Activated CD4-positive, alpha-beta memory T cell treated with anti-CD3 and anti-CD28 coated beads for 36 hours (primary cell): ENCODE measurements around the gene AFF3. TPM values are rescaled to one million over a fixed set of nuclear protein-coding genes. Genes with fewer than 3 reads are reported as not detected.

Experiments used
- CTCF ChIA-PET: fragments of 350-600 bp; sonication (Branson Sonifier 250); formaldehyde crosslinking; loops from one replicate; lab custom pipeline; 2021; ENCODE audit warnings: antibody characterized with exemption, inconsistent platforms; lab: Charles Lee
- POLR2A ChIA-PET: fragments of 350-600 bp; sonication (Branson Sonifier 250); formaldehyde crosslinking; loops from one replicate; lab custom pipeline; 2021; ENCODE audit warnings: antibody characterized with exemption; lab: Charles Lee
- DNase-seq: peaks from one replicate; pipeline ENCODE4 v3.0.0-alpha.2; 2020
- H3K27ac Mint-ChIP-seq: one replicate; pipeline ENCODE4 v1.8.0; 2021; ENCODE audit warnings: mixed read lengths
- H3K27me3 Mint-ChIP-seq: one replicate; pipeline ENCODE4 v1.8.0; 2021; ENCODE audit warnings: mixed read lengths
- H3K36me3 Mint-ChIP-seq: one replicate; pipeline ENCODE4 v1.8.0; 2021; ENCODE audit warnings: mixed read lengths
- H3K4me1 Mint-ChIP-seq: one replicate; pipeline ENCODE4 v1.8.0; 2021; ENCODE audit warnings: low read depth, mixed read lengths
- H3K4me3 Mint-ChIP-seq: one replicate; pipeline ENCODE4 v1.8.0; 2021; ENCODE audit warnings: mild to moderate bottlenecking, mixed read lengths
- H3K9me3 Mint-ChIP-seq: one replicate; pipeline ENCODE4 v1.8.0; 2021; ENCODE audit warnings: mixed read lengths
- intact Hi-C: fragments of 100-400 bp; cut with micrococcal nuclease; formaldehyde crosslinking; loops from one replicate; pipeline ENCODE4 v1.15.1; 2023
- total RNA-seq, 2 experiments: library from RNA; stranded (reverse); gene quantifications; one replicate each; pipeline ENCODE4 v1.2.3, GENCODE V29; 2021

AFF3 gene, protein sequence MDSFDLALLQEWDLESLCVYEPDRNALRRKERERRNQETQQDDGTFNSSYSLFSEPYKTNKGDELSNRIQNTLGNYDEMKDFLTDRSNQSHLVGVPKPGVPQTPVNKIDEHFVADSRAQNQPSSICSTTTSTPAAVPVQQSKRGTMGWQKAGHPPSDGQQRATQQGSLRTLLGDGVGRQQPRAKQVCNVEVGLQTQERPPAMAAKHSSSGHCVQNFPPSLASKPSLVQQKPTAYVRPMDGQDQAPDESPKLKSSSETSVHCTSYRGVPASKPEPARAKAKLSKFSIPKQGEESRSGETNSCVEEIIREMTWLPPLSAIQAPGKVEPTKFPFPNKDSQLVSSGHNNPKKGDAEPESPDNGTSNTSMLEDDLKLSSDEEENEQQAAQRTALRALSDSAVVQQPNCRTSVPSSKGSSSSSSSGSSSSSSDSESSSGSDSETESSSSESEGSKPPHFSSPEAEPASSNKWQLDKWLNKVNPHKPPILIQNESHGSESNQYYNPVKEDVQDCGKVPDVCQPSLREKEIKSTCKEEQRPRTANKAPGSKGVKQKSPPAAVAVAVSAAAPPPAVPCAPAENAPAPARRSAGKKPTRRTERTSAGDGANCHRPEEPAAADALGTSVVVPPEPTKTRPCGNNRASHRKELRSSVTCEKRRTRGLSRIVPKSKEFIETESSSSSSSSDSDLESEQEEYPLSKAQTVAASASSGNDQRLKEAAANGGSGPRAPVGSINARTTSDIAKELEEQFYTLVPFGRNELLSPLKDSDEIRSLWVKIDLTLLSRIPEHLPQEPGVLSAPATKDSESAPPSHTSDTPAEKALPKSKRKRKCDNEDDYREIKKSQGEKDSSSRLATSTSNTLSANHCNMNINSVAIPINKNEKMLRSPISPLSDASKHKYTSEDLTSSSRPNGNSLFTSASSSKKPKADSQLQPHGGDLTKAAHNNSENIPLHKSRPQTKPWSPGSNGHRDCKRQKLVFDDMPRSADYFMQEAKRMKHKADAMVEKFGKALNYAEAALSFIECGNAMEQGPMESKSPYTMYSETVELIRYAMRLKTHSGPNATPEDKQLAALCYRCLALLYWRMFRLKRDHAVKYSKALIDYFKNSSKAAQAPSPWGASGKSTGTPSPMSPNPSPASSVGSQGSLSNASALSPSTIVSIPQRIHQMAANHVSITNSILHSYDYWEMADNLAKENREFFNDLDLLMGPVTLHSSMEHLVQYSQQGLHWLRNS (N-terminal part only)
- total RNA-seq: under 1 TPM; 0.22 to 0.59 TPM

DNA sequence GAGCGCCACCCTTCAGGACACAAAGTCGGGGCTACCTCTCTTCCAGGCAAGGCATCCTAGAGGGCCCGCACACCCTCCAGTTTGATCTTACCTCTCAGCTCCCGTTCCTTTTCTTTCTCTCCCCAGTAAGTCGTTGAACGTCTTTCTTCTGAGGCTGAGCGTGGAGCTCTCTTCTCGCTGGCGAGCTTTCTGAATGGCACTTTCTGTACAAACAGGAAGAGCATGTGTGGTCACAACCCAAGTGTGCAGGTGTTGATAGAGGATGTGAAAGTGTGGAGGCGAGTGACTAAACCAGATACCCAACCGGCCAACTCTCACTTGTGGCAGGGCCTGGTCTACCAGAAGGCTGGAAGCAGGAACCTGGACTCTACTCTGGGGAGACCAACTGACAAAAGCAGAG is at the start of gene AFF3:
Gene AFF3 (minus strand): TSS at position 198 of the 400 bp plus-strand sequence. CDS start 38,136 bp downstream, outside the sequence.
- CTCF ChIA-PET: no interaction called here
- Mint-ChIP-seq H3K4me3 (peak within 1 kb of the TSS; percentile 38), H3K4me1 (peaks cover 33% of the 10 kb centered on the region), H3K27ac (peak within 1 kb of the TSS; percentile 46), H3K9me3 (no peaks in the 10 kb centered on the region), H3K27me3 (peaks cover 42% of the 10 kb centered on the region), H3K36me3 (no peaks in the 10 kb centered on the region)
- POLR2A ChIA-PET: interaction anchor here (1.0 kb wide), 1 partner anchor 11 kb away, joined by 4 read pairs; no protein-coding TSS in a partner anchor
- intact Hi-C loops: loop anchor here (2.0 kb wide), 1 partner anchor 82 kb away; no protein-coding TSS in a partner anchor
- DNase-seq: peak; percentile 72

DNA sequence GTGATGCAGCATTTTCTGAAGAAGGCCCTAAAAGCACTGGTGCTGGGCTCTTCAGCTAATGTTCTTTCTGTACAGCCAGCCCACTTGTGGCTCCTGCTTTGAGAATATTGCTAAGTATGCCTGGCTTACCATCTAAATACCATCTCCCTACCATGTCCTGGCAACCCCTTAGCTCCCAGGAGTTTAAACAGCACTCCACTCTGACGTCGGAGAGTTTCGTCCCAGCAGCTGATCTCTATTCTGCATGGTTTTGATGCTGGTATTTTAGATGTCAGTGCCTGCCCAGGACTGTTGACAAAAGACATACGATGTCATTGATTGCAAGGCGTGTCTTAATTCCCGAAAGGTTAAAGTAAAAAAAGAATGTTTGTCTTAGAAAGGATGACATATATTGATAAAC is 47.0 kb upstream of the AFF3 start:
- ChIA-PET POLR2A (no interaction called here), CTCF (no interaction called here)
- no peak for DNase-seq
- H3K4me1 Mint-ChIP-seq: no peaks in the 10 kb centered on the region
- H3K9me3 Mint-ChIP-seq: no peaks in the 10 kb centered on the region
- H3K27me3 Mint-ChIP-seq: peaks cover 9% of the 10 kb centered on the region
- H3K36me3 Mint-ChIP-seq: no peaks in the 10 kb centered on the region
- H3K4me3 Mint-ChIP-seq: no peak overlapping the region
- no peak overlapping the region for H3K27ac Mint-ChIP-seq
- intact Hi-C loops: no loop called here

DNA sequence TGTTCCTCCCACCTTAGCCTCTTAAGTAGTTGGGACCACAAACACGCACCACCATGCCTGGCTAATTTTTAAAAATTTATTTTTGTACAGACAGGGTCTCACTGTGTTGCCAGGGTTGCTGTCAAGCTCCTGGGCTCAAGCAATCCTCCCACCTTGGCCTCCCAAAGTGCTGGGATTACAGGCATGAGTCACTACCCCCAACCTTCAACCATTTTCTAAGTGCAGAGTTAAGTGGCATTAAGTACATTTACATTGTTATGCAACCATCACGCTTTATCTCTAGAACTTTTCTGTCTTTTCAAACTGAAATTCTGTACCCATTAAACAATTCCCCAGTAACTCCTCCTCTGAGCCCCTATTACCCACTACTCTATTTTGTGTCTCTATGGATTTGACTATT is 45.9 kb upstream of the AFF3 start:
- Mint-ChIP-seq H3K9me3 (no peaks in the 10 kb centered on the region), H3K4me1 (no peaks in the 10 kb centered on the region), H3K36me3 (no peaks in the 10 kb centered on the region), H3K4me3 (no peak overlapping the region), H3K27ac (no peak overlapping the region), H3K27me3 (peaks cover 9% of the 10 kb centered on the region)
- DNase-seq: no peak
- POLR2A ChIA-PET: no interaction called here
- intact Hi-C loops: no loop called here
- CTCF ChIA-PET: no interaction called here

DNA sequence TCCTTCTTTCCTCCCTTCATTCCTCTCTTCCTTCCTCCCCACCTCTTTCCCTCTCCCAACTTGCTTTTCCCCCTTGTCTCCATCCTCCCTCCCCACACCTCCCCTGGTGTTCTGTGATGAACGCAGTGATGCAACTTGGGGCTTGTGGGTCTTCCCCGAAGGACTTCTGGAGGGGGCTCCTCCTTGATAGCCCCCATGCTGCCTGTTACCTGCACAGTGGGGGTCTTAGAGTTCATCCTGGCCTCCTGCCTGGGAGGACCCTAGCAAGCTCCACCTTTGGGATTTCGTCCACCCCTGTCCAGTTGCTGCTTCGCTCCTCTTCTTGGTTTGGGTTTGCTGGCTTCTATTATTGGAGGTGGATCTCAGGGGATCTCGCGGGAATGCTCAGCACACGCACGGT is 43.7 kb upstream of the AFF3 start:
- CTCF ChIA-PET: no interaction called here
- H3K36me3 Mint-ChIP-seq: no peaks in the 10 kb centered on the region
- H3K9me3 Mint-ChIP-seq: no peaks in the 10 kb centered on the region
- DNase-seq: no peak
- H3K27ac Mint-ChIP-seq: no peak overlapping the region
- H3K4me1 Mint-ChIP-seq: no peaks in the 10 kb centered on the region
- POLR2A ChIA-PET: interaction anchor here (0.6 kb wide), 1 partner anchor 554 kb away, joined by 3 read pairs; no protein-coding TSS in a partner anchor
- peaks cover 1% of the 10 kb centered on the region for H3K27me3 Mint-ChIP-seq
- intact Hi-C loops: no loop called here
- H3K4me3 Mint-ChIP-seq: no peak overlapping the region

DNA sequence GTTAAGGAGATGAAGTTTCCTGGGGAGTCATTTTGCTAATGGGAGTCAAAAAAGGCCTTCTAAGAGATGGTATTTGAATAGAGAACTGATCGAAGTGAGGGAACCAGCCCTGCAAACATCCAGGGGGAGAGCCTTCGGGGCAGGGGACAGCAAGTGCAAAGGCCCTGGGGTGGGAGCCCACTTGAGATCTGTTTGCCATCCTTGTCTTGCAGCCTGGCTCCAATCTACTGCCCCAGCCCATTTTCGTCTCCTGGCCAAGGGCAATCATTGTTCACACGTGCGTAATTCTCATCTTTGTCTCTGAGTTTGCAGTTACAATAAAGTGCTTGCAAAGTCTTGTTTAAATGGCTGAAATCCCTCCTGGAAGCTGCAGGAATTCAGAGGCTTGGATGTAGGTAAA is 43.1 kb upstream of the AFF3 start:
- Mint-ChIP-seq H3K27ac (no peak overlapping the region), H3K4me1 (no peaks in the 10 kb centered on the region), H3K9me3 (no peaks in the 10 kb centered on the region), H3K27me3 (peaks cover 1% of the 10 kb centered on the region), H3K36me3 (no peaks in the 10 kb centered on the region), H3K4me3 (no peak overlapping the region)
- intact Hi-C loops: no loop called here
- DNase-seq: no peak
- ChIA-PET CTCF (no interaction called here), POLR2A (interaction anchor here (0.6 kb wide), 1 partner anchor 553 kb away, joined by 3 read pairs; no protein-coding TSS in a partner anchor)

DNA sequence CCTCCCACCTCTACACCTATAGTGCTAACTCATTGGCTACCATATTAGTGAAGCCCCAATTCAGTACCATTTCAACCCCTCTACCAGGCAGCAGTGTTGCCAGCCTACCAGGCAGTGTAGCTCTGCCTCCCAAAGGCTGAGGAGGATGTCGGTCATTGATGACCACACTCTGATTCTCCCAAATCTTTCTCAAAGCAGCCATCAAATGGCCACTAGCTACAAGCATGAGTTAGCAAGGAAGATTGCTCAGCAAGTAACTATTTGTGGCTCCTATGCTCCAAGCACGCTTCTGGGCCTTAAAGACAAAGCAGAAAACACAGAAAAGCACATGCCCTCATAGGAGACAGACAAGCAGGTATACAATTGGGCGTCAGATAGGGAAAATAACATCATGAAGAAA is 42.7 kb upstream of the AFF3 start:
- Mint-ChIP-seq H3K27me3 (peaks cover 1% of the 10 kb centered on the region), H3K9me3 (no peaks in the 10 kb centered on the region), H3K36me3 (no peaks in the 10 kb centered on the region), H3K27ac (no peak overlapping the region), H3K4me3 (no peak overlapping the region), H3K4me1 (no peaks in the 10 kb centered on the region)
- intact Hi-C loops: no loop called here
- CTCF ChIA-PET: no interaction called here
- DNase-seq: no peak
- POLR2A ChIA-PET: no interaction called here

DNA sequence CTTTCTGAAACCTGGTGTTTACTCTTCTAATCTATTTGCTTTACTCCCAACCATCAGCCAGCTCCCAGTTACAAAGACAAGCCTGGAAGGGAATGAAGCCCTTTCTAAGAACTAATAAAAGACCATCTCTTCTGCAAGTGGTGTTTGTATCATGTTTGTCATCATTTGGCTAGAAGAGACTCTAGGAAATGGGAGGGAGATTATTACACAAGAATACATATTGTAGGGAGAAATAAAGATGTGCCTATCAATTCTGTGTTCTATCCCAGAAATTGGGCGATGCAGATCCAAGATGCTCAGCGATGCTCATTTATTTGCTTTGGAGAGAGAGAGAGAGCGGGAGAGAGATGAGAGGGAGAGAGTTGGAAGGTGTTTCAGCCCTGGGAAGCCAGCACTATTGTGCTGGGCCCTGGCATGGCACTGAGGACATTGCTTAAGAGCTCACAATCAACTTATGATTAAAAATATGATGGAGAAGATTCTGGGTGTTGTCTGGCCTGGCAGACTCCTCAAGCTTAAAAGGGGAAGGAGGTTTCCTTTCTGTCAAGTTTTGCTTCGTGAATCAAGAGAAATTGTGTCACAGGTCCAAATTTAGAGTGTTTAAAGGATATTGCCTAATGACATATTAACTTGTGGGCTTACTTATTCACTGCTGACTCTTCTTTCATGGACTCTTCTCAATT is 41.8 kb upstream of the AFF3 start:
- DNase-seq: no peak
- no peak overlapping the region for H3K4me3 Mint-ChIP-seq
- peaks cover 1% of the 10 kb centered on the region for H3K27me3 Mint-ChIP-seq
- intact Hi-C loops: no loop called here
- ChIA-PET CTCF (no interaction called here), POLR2A (no interaction called here)
- no peaks in the 10 kb centered on the region for H3K4me1 Mint-ChIP-seq
- no peaks in the 10 kb centered on the region for H3K36me3 Mint-ChIP-seq
- no peak overlapping the region for H3K27ac Mint-ChIP-seq
- H3K9me3 Mint-ChIP-seq: no peaks in the 10 kb centered on the region

DNA sequence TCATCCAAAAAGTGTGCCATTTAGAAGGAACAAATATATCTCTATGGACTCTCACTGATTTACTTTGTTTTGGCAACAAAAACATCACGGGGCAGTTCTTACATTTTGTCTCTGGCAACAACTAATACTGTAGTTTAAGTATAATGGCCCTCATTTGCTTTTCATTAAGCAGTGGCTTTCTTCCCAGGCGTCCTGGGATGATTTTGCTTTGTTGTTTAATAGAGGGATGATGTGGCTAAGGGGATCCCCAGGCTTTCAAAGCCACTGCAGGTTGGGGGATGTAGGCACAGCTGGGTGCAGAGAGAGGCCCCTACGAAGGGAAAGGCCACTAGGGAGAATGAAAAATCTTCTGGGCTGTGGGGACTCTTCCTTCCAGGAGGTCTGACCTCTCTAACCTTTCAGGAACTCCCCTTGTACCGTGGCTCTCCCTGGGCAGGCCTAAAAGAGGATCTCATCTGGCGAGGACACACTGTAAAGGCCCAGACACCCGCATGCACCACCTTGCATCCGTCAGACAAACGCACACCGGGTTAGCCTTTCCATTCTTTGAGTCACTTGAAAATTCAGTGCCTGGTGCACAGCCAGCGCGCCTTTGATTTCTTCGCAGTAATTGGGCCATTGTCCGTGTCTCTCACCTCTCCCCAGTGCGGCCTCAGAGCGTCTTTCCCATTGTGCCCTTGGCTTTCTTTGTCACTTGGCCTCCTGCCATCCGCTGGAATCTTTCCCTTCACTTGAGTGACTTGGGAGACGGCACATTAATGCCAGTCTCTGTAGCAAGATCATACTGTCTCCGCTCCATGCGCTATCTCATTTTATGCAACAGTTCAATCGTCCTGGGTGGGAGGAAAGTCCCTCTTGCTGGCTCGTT is 40.3 kb upstream of the AFF3 start:
- Mint-ChIP-seq H3K4me3 (no peak overlapping the region), H3K4me1 (no peaks in the 10 kb centered on the region), H3K27me3 (peaks cover 2% of the 10 kb centered on the region), H3K27ac (no peak overlapping the region), H3K9me3 (no peaks in the 10 kb centered on the region), H3K36me3 (no peaks in the 10 kb centered on the region)
- DNase-seq: no peak
- POLR2A ChIA-PET: no interaction called here
- intact Hi-C loops: no loop called here
- CTCF ChIA-PET: no interaction called here

DNA sequence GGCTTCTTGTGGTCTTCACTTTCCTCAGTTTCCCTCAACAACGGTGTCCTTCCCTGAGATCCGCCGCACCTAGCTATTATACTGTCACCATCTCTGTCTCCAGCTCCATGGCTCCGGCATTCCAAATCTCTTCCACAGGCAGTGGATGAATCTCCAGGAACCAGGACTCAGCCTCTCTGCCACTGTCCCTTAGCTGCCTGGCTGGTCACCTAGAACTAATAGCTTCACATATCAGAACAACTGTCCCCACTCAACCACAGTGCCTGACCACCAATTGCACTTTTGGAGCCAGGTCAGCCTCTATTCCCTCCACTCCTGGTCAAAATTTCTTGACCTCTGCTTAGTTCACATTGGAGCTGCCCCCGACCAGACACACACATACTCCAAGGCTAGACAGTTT is 38.1 kb upstream of the AFF3 start:
- DNase-seq: no peak
- Mint-ChIP-seq H3K27ac (no peak overlapping the region), H3K9me3 (no peaks in the 10 kb centered on the region), H3K27me3 (peaks cover 2% of the 10 kb centered on the region), H3K4me3 (no peak overlapping the region), H3K36me3 (no peaks in the 10 kb centered on the region), H3K4me1 (no peaks in the 10 kb centered on the region)
- intact Hi-C loops: no loop called here
- POLR2A ChIA-PET: no interaction called here
- CTCF ChIA-PET: no interaction called here

DNA sequence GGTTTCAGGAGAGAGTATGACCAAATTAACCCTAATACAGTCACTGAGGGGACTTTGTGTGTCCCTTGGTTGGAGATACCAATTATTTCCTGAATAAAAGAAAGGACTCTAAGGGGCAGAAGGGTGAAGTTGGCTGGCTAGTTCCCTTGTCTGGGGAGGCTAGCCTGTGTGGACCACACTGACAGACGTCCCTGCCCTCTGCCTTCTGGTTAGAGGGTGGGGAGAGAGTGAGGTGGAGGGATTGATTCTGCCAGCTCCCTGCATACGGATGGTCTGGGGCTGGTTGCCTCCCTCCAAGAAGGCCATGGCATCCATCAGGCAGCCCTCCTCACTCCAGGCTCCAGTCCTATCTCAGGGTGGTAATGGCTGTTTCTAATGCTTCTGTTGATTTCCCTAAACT is 37.4 kb upstream of the AFF3 start:
- H3K27me3 Mint-ChIP-seq: peaks cover 2% of the 10 kb centered on the region
- CTCF ChIA-PET: no interaction called here
- intact Hi-C loops: no loop called here
- no peaks in the 10 kb centered on the region for H3K36me3 Mint-ChIP-seq
- no peak overlapping the region for H3K4me3 Mint-ChIP-seq
- DNase-seq: no peak
- POLR2A ChIA-PET: no interaction called here
- no peaks in the 10 kb centered on the region for H3K9me3 Mint-ChIP-seq
- no peaks in the 10 kb centered on the region for H3K4me1 Mint-ChIP-seq
- no peak overlapping the region for H3K27ac Mint-ChIP-seq

DNA sequence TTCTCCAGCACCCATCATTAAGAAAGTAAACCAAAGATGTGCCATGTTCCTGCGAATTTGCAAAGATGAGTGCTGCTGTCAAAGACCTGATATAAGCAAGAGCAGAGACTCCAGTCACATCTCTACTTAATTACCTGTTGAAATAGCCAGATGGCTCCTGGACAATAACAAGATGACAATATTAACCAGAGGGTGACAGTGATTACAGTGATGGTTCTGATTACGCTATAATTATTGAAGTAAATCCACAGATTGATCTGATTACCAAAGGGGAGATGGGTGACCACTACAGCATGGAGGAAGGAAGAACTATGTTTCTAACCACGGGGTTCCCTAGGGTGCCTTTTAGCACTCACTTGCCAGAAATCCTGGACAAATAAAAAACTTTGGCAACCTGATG is 36.5 kb upstream of the AFF3 start:
- no peak for DNase-seq

More for the DNA sequence above, 36.5 kb upstream of the AFF3 start:
- Mint-ChIP-seq H3K27ac (no peak overlapping the region), H3K4me3 (no peak overlapping the region), H3K9me3 (no peaks in the 10 kb centered on the region), H3K36me3 (no peaks in the 10 kb centered on the region), H3K27me3 (peaks cover 2% of the 10 kb centered on the region), H3K4me1 (no peaks in the 10 kb centered on the region)
- intact Hi-C loops: no loop called here
- ChIA-PET POLR2A (no interaction called here), CTCF (no interaction called here)
